Stimulated activated CD4-positive, alpha-beta T cell treated with anti-CD3 and anti-CD28 coated beads, Interleukin-2, amount 100 ng/mL, for 48 hours (primary cell): ENCODE data around the gene TRAIP.
A peak's percentile ranks its signal among the peaks of the same experiment; 100 is the strongest.
"Not testable (repeated sequence)": the region's sequence is repeated elsewhere in the genome, so short reads cannot be mapped to it uniquely, and the experiment has no call there.

Source experiments
- DNase-seq, 2 donors: peaks; one replicate each; pipeline ENCODE4 v3.0.0-alpha.2; 2020

Gene TRAIP, protein sequence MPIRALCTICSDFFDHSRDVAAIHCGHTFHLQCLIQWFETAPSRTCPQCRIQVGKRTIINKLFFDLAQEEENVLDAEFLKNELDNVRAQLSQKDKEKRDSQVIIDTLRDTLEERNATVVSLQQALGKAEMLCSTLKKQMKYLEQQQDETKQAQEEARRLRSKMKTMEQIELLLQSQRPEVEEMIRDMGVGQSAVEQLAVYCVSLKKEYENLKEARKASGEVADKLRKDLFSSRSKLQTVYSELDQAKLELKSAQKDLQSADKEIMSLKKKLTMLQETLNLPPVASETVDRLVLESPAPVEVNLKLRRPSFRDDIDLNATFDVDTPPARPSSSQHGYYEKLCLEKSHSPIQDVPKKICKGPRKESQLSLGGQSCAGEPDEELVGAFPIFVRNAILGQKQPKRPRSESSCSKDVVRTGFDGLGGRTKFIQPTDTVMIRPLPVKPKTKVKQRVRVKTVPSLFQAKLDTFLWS

DNA sequence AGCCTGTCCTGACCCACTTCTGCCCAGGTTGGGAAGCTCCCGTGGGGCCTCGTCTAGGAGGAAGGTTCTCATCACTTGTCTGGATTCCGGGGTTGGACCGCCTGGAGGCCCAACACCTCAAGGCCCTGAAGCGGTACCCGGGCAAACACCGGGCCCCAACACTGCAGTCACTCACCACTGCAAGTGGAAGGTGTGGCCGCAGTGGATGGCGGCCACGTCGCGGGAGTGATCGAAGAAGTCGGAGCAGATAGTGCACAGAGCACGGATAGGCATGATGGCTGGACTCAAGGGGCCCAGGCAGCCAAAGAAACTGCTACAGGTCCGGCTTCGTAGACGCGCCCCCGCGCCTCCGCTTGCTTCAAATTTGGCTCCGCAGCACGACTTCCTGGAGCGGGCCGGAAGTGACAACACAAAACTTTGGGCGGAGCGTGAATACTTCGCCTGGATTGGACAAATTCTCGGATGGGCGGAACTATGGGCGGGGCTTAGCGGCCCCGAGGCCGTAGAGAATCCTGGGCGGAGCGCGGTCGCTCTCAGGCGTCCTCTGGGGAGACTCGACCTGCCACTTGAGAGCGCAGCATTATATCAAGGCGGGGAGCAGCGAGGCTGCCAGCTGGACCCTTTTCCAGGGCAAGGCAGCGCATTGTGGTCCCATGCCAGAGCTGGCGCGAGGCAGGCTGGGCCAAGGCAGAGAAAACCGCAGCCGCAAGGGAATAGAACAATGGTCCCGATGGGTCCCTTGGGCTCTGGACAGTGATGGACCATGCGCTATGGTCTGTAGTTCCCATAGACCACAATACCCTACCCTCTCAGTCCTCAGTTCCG, at the start of gene TRAIP:
Gene TRAIP (minus strand): TSS at position 384 of the 825 bp plus-strand sequence. CDS start 111 bp downstream, at position 273.
- DNase-seq = peak; percentile 95 to 96

DNA sequence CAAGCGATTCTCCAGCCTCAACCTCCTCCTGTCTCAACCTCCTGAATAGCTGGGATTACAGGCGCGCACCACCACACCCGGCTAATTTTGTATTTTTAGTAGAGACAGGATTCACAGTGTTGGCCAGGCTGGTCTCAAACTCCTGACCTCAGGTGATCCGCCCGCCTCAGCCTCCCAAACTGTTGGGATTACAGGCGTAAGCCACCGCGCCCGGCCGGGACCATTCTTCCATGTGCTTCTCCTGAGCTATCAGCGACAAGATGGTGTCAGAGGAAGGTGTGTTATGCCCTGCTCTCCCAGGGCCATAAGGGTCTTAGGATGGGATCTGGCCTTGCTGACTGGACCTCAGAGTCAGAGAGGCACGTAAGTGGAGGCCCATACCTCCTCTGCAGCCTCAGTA, 48.1 kb upstream of the TRAIP start:
- DNase-seq = not testable (repeated sequence)

DNA sequence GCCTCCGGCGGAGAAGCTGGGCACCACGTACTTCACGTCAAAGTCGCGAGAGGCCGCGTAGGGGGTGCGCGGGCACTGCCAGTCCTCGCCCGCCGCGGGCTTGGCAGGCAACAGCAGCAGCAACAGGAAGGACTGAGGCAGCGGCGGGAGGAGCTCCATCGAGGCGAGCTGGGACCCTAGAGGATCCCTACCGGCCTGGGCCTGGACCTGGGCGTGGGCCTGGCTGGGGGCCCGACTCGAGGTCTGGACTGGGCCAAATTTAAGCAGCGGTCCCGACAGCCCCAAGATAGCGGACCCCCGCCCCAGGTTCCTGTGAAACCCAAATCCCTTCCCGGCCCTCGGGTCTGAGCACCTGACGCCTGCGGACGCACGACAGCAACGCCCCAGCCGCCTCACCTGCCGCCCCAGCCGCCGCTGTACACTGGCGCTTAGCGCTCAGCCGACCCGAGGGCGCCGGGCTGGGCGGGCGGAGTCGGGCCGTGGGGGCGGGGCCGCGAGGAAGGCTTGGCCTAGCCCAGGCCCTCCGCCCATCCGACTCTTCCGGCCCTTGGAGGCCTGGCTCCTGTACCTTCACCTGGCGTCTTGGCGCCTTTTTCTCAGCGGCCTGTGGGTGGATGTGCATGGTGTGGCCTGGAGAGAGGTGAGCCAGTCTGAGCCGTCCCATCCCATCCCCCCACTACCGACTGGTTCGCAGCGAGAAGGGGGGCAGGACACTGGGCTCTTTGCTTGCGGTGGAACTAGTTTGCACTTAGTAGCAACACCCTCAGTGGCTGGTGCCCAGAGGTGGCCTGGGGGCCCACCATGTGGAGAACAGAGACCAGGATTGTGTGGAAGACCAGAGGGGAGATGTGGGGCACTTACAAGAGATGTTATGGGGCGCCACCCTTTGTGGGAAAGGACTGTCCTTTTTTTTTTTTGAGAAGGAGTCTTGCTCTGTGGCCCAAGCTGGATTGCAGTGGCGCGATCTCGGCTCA, 47.4 kb upstream of the TRAIP start, which contains the start of gene MST1R:
Gene MST1R (minus strand): TSS at position 423 of the 974 bp plus-strand sequence. CDS start 264 bp downstream, at position 159.
- DNase-seq = peak; percentile 75 to 84

DNA sequence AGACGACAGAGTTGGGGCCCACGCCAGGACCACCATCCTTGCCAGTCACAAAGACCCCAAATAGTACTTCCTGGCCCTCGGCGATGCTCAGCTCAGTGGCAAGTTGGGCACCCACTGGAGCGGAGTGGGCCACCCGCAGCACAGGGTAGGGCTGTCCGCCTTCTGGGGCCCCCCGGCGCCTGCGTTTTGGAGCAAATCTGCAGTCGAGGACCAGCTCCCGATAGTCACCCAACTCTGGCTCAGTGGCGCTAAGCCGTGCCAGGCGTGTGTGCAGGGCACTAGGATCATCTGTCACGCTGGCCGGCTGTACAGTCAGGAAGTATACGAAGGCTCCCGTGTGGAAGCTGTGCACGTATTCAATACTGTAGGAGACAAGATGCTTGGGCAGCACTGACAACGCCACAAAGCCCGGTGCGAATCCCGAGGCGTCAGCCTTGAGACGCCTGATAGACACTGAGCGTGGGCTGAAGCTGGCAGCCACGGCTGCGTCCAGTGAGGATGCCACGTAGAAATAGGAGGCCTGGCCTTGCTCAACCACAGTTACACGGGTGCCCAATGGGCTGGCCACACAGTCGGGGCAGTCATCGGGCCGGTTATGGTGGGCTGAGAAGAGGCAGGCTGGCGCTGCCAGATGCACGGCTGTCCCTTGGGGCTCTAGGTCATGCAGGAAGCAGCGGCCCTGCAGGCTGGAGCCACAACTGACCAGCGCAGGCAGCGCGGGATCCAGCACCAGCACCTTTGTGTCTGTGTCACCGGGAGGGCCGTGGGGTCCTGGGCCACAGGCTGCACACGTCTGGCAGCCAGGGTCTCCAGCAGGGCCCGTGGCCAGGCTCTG, 46.4 kb upstream of the TRAIP start:
- no peak for DNase-seq

DNA sequence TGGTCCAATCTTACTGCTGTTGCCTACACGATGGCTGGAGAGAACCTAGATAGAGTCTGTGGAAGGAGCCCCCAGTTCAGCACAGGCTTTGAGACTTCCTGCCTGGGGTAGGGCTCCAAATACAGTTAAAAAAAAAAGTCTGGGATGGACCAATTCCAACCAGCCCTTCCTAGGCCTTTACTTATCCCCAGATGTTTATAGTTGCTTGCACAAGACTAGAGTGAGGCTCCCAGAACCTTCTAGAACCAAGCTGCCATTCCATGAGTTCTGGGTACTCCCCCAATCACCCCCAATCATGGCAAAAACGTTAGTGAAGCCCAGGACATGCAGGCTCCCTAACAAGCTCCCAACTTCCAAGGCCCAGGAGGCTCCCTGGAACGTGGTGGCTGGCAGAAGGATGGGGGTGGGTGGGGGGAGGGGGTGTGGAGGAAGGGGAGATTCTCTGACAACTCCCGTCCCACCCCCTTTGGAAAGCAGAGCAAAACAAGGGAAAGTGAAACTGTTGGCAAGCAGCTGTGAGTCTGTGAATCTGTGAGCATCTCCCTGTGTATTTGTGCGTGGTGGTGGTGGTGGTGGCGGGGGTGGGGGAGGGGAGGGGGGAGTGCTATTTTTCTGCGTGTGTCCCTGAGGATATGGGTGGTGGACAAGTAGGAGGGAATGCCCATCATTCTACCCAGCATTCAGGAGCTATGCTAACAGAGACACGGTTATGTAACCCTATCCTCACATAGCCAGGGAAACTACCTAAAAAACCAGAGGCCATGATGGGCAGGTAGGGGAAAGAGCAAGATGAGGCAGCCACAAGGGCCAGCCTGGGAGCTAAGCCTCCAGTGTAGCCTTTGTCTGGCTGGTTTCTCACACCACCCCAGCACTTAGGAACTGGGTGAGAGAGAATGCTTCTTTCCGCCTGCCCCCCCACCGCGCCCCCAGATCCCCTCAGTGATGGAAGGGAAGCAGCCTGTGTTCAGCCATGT, 45.3 kb upstream of the TRAIP start:
- no peak for DNase-seq

DNA sequence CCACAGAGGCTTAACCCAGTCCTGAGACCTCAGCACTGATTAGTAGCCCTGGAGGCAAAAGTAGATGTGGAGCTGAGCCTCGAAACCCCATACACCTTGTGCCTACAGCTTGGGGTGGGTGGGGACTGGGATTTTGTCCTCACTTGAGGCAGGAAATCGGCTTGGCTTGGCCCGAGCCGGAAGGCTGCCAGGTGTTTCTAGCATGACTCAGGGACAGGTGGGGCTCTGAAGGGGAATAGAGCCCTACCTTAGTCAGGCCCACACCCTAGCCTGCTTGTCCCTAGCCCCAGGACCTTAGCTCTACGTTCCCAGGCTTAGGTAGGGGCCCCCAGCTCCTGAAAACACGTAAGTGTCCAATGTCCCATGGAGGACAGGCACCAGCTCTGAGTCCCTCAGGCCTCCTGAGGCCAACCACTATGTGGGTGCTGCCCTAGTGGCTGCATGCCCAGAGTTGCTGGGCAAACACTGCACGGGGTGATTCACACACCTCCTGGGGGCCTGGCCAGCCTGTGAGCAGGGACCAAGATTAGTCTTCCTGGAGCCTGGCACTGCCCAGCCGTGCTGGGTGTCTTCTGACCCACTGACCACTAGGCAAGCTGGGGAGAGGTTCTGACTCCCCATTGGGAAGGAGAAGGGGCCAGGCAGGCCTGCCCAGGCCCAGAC, 44.3 kb upstream of the TRAIP start:
- DNase-seq = no peak

DNA sequence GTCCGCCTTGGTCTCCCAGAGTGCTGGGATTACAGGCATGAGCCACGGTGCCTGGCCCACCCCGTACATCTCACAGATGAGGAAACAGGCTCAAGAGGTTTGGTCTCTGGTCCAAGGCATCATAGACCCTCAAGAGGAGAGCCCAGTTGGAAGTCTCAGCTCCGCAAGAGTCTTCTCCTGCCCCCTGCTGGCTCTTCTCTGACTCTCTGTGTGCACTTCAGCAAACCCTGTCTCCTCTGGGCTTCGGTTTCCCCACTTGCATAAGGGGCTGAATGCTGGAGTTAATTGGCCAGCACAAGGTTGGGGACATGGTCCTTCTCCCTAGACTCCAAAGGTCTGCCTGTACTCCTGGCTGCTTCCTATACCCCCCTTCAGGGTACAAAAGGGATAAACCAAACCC, 43.5 kb upstream of the TRAIP start:
- no peak for DNase-seq

DNA sequence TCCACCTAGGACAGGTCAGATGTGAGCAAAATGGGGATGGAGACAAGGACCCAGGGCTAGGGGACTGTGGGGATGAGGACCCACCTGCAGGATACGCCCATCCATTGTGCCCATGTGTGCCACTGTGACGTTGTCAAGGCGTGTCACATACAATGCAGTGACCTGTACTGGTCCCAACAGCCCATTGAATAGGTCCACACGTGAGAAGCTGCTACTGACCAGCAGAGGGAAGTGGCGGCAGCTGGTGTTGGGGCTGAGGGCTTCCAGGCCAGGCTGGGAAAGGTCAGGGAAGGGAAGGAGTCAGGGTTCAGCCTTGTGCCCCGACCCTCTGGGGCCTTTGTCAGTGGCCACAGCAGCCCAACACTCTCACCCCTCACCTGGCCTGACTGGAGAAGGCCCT, 42.6 kb upstream of the TRAIP start:
- DNase-seq = no peak

DNA sequence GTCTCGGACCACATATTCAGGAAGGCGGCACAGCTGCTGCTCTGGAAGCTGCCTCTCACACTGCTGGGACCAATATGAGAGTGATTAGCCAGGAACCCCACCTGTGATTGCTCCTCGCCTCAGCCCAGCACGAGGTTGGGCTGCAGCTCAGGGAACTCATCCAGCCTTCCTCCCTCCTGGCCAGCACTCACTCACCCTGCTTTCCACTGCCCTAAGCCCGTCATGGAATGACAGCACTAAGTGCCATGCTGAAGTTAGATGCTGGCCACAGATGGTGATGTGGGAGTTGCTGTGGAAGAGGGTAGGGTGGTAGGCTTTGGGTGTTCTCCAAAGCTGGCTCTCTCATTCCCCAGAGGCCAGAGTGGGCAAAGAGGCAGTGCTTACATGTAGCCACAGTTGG, 40.0 kb upstream of the TRAIP start:
- no peak for DNase-seq

DNA sequence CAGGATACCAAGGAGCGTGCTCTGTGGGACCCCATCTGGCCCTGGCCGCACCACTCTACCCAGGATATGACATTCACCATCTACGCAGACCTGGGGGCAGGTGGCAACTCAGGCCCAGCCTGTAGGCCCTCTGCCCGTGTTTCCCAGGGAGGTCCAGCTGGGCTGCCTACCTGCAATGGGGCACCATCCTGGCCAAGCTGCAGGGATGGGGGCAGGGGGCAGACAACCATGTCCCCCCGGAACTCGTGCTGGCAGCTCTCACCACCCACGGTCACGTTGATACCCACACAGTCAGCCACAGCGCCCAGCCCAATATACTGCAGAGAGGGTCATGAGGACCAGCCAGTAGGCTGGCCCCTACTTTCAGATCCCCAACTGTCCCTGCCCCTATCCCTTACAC, 39.4 kb upstream of the TRAIP start:
- no peak for DNase-seq

DNA sequence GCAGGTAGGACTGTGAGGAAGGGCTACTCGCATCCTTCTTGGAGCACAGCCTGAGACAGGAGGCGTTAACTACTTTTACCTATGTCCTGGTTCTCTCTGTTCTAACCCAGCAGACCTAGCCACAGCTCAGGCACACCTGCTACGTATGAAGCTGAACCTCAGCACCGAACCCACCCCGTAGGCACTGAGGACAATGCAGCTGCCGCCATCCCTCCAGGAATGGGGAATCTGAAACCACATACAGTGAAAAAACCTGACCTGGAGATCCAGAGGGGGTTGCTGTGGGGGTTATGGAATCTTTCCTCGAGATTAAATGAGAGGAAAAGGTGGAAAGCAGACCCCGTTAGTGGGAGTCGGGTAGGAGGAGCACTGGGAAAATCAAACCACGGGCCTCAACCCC, 32.9 kb upstream of the TRAIP start:
- DNase-seq = no peak

DNA sequence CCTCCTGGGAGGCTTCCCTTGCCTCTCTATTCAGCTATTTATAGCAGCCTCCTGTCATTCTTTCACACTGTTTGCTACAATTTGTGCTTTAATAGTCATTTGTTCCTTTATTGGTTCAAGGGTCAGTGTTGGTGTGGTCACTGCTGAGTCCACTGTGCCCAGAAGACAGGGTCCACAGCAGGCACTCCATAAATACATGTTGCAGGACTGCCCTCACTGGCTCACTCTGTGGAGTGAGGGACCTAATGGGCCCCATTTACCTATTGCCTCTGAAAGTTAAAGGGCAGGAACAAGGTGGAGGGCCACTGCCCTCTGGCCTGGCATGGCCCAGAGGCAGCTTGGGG, 30.5 kb upstream of the TRAIP start:
- DNase-seq = no peak

DNA sequence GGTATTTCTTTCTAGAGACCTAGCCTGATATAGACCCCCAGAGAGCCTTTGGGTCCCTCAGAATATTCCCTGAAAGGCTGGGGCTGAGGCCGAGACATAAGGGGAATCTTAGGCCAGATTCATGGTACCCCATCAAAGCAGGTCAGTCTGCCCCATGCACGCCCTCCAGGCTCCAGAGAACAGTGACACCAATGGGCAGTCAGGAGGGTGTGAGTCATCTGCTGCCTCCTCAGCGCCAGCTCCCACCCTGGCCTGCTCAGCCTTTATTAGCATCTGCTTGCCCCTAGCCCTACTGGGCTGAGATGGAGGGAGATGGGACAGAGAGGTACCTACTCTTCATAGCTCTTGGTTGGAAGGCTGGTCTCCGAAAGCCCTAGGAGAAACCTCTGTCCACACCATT, 27.6 kb upstream of the TRAIP start:
- no peak for DNase-seq

DNA sequence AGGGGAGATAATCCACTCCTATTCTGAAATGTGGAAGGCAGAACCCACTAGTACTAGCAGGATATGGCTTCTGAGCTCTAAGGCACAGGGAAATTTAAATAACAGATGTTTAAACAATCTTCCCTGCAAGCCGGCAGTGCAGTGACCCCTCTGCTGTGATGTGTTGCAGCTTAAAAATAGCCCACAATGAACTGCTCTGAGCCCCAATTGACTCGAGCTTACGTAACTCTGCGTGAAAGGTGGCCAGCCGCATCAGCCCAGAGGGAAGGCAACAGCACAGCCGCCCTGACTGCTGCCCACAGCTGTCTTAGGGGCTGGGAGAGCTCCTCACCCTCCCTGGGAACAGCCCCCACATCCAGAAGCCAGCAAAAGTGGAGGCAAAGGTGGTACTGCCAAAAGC, 25.8 kb upstream of the TRAIP start:
- no peak for DNase-seq

DNA sequence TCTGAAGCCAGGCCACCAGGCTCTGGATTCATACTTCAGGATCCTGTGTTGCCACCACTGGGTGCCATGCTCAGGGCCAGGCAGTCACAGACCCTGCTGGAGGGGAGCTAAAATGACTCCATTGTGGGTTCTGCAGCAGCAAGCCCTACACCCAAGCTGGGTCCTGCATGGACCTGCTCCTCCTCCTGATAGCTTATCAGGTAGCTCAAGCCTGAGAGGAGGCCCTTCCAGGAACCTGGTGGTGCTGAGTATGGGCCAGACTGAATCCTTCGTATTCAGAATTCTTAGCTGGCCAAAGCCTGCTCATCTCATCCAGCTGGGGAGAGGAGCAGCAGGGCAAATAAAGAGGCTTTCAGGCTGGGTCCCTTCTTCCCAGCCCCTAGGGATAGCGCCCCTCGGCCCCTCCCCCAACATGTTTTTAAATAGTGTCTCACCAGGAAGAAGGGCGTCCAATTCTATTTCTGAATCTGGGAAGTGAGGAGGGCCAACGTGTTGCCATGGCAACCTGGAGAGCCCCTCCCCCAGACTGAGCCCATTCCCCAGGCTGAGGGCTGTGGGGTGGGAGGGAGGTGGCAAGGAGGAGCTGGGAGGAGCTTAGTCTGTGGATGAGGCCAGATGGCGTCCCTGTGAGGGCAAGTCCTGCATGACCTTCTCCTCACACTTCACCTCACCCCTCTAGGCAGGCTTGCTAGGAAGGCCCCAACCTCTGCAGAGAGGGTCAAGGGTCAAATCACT, 24.4 kb upstream of the TRAIP start:
- no peak for DNase-seq

DNA sequence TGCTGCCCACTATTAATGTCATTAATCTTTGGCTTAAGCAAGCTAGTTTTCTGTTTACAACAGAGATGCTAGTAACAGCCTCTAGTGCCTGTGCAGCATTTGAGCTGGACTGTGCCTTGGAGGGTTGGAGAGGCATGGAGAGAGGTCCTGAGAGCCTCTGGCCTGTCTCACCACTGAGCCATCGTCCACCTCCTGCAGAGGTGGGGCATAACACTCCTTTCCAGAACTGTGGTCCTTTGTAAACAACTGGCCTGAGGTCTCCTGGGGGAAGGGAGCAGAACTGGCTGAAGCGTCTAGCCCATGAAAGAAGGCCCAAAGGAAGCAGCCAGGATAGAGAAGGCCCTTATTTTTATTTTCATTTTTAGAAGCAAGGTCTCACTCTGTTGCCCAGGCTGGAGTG, 23.4 kb upstream of the TRAIP start:
- no peak for DNase-seq

DNA sequence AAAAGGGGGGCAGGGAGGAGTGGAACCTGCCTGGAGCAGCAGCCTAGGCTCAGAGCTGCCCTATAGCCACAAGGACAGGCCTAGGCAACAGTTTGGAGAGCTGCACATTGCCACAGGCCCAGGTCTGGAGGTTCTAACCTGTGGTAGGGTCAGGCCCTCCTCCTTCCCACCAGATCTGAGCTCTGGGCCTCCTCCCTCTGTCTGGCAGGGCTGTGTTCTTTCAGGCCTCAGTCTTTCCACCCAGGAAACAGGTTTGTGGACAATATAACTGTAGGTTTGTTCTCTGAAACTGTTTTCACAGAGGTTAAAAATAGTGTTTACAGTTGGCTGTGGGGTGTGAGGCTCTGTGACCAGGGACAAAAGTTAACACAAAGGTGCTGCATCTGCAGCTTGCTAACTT, 22.3 kb upstream of the TRAIP start:
- no peak for DNase-seq

DNA sequence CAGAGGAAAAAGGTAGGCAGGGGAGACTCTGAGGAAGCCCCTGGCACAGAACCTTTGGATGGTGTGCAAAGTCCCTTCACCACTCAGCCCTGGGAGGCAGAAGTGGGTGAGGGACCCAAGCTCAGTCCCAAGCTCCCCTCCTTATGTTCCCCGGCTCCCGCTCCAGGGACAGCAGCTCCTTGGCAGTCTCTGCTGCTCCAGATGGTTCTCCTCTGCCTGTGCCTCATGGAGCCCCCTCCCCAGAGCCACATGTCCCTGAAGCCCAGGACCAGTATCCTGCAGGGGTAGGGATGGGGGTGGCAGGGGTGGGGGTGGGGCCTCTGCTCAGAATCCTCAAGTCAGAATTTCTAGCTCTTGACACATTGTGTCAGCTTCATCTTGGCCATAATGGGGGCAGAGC, 21.4 kb upstream of the TRAIP start:
- DNase-seq = no peak

DNA sequence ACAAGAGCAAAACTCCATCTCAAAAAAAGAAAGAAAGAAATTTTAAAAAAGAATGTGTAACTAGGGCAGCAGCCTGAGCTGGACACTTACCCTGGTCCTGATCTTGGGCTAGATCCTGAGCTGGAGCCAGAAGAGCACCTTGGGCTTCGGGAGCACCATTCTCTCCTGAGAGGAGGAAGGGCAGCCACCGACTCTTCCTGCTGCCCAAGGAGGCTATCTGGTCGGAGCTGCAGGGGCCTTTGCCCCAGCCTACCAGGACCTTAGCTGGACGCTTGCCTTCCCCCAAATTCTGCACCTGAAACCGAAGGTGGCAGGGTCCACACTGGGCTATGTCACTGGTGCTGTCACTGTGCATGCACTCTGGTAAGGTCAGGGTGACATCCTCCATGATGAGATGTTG, 20.2 kb upstream of the TRAIP start:
- DNase-seq = no peak
